HUES48 (cell line): ENCODE measurements around the gene RALBP1.

ENCODE experiments used
- H3K27ac ChIP-seq: one replicate; pipeline ENCODE4 v1.7.0; 2013; ENCODE audit warnings: low read depth, low read length, inconsistent platforms
- H3K27me3 ChIP-seq: 2 replicates; pipeline ENCODE4 v1.6.1; 2013; ENCODE audit warnings: mild to moderate bottlenecking, low read length; ENCODE audit not compliant: control insufficient read depth, insufficient read depth
- H3K36me3 ChIP-seq: 2 replicates; pipeline ENCODE4 v1.6.1; 2013; ENCODE audit warnings: low read length; ENCODE audit not compliant: control insufficient read depth, insufficient read depth
- H3K4me1 ChIP-seq: 2 replicates; pipeline ENCODE4 v1.6.1; 2013; ENCODE audit warnings: mild to moderate bottlenecking, low read length; ENCODE audit not compliant: control insufficient read depth, insufficient read depth
- H3K4me3 ChIP-seq: 2 replicates; pipeline ENCODE4 v1.5.1; 2013; ENCODE audit warnings: mild to moderate bottlenecking, low read depth, low read length
- H3K9ac ChIP-seq: 2 replicates; pipeline ENCODE4 v1.6.1; 2013; ENCODE audit warnings: mild to moderate bottlenecking, low read depth, low read length, moderate library complexity
- H3K9me3 ChIP-seq: 2 replicates; pipeline ENCODE4 v1.6.1; 2013; ENCODE audit warnings: low read length; ENCODE audit not compliant: control insufficient read depth, insufficient read depth

RALBP1 gene

DNA sequence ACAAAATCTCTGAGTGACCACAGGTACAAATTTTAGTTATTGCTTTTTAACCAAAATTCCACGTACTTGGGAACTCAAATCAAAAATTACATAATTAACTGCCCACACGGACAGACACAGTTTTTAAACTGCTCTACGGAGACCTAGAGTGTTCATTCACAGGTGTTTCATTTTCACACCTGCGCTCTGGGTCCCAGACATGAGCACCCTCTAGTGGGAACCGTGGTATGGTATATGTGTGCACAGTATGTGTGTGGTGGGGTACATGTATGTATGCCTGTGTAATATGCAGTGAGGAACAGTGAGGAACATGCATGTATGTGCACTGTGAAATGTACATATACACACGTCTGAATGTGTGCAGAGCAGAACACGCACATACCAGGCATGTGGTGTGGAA, 74.1 kb downstream of the RALBP1 start:
- Histone ChIP-seq H3K9ac (no peak overlapping the region), H3K36me3 (peaks cover 88% of the 10 kb centered on the region), H3K4me1 (no peaks in the 10 kb centered on the region), H3K27ac (no peak overlapping the region), H3K27me3 (no peaks in the 10 kb centered on the region), H3K4me3 (no peak overlapping the region), H3K9me3 (peaks cover 7% of the 10 kb centered on the region)

DNA sequence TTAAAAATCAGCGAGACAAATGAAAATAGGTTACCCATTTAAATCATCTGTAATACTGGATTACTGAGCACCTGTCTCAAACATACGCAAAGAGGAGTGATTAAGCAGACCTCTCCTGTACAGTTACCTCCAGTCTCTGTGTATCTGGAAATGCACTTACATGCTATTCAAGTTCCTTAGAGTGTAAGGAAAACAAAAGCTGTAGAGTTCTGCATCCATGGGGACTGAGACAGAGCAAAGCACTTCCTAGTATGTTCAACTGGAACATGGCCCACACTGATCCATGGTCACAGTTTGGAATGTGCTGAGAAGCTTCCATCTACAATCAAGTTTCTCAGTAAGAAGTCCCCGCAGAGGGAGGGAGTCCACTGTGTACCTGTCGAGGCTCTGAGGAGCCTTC, 75.1 kb downstream of the RALBP1 start:
- Histone ChIP-seq H3K4me1 (no peaks in the 10 kb centered on the region), H3K9me3 (peaks cover 7% of the 10 kb centered on the region), H3K9ac (no peak overlapping the region), H3K27ac (no peak overlapping the region), H3K27me3 (no peaks in the 10 kb centered on the region), H3K4me3 (no peak overlapping the region), H3K36me3 (peaks cover 91% of the 10 kb centered on the region)

DNA sequence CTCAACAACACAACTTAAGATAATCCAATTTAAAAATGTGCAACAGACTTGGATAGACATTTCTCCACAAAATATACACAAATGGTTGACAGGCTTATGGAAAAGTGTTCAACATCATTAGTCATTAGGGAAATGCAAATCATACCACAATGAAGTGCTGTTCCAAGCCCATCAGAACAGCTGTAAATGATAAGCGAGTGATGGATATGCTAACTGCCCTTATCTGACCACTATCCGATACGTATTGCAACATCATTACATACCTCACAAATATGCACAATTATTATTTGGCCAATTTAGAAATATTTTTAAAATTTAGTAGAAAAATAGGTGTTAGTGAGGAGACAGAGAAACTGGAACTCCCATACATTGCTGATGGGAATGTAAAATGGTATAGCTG, 76.9 kb downstream of the RALBP1 start:
- no peak overlapping the region for H3K4me3 ChIP-seq
- no peaks in the 10 kb centered on the region for H3K4me1 ChIP-seq
- no peak overlapping the region for H3K27ac ChIP-seq
- H3K9me3 ChIP-seq = peaks cover 7% of the 10 kb centered on the region
- H3K36me3 ChIP-seq = peaks cover 92% of the 10 kb centered on the region
- no peak overlapping the region for H3K9ac ChIP-seq
- no peaks in the 10 kb centered on the region for H3K27me3 ChIP-seq

DNA sequence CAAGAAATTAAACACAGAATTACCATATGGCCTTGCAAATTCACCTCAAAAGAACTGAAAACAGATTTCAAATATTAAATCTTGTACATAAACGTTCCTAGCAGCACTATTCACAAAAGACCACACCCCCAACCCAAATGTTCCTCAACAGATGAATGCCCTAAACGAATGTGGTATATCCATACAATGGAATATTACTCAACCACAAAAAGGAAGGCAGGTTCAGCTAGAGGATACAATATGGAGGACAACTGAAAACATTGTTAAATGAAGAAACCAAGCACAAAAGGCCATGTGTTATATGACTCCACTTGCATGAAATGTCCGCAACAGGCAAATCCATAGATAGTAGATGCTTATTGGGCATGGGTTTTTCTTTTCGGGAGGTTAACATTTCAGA, 77.3 kb downstream of the RALBP1 start:
- Histone ChIP-seq H3K9ac (no peak overlapping the region), H3K36me3 (peaks cover 92% of the 10 kb centered on the region), H3K27me3 (no peaks in the 10 kb centered on the region), H3K9me3 (peaks cover 7% of the 10 kb centered on the region), H3K4me3 (no peak overlapping the region), H3K4me1 (no peaks in the 10 kb centered on the region), H3K27ac (no peak overlapping the region)

DNA sequence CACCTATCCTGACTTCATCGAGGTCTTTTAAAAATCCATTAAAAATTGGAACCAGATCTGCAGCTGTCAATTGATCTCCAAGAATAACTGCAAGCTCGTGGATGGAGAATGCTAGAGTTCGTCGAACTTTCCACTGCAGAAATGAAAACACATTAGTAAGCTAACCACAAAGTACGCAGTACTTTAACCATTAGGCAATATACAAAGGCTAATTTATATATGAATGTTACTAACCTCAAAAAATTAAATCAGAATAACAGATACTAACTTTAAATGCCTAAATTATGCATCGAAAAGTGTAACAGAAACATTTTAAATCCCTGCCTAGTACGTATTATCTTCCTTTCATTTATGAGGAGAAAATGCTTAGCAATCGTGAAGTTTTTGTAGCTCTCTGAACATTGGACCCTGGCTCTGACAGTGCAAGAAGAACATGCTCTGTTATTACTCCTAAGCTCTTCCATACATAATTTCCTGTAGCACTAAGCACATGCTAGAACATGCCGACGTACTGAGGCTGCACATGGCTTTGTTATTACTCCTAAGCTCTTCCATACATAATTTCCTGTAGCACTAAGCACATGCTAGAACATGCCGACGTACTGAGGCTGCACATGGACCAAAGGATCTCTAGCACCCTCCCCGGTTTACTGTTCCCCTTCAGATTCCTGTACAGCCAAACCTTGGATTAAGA, 82.1 kb downstream of the RALBP1 start:
- peaks cover 92% of the 10 kb centered on the region for H3K36me3 ChIP-seq
- no peaks in the 10 kb centered on the region for H3K27me3 ChIP-seq
- H3K4me1 ChIP-seq = no peaks in the 10 kb centered on the region
- H3K9me3 ChIP-seq = peaks cover 7% of the 10 kb centered on the region
- no peak overlapping the region for H3K27ac ChIP-seq
- no peak overlapping the region for H3K9ac ChIP-seq
- no peak overlapping the region for H3K4me3 ChIP-seq

DNA sequence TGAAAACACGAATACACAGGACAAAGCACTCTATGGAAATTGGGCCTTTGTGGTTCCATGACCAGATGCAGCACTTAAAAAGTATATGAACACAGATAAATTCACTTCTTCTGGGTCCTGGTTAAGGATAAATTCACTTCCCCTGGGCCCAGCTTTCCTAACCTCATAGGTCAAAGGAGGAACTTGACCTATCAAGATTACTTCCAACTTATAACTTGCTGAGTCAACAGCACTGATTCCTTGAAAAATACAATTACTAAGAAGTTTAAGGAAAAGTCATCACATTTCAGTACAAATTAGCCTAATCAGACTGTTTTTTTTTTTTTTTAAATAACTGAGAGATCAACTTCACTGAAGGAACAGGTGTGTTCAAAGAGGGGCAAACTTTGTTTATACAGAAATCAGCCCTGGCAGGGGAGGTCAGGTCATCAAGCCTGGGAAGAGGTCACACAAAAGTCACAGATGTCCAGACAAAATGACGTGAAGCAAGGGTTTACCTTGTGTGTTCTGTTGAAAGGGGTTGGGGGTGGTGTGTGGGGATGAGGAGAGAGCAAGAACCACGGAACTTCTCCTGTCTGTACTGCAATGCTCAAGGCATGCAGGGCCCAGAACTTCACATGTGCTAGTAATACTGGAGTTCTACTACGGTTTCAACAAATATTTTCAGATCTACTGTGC, 83.2 kb downstream of the RALBP1 start:
- Histone ChIP-seq H3K4me3 (no peak overlapping the region), H3K9me3 (no peaks in the 10 kb centered on the region; the same call in 1 of the 2 replicates), H3K4me1 (no peaks in the 10 kb centered on the region), H3K36me3 (peaks cover 92% of the 10 kb centered on the region), H3K27ac (no peak overlapping the region), H3K9ac (no peak overlapping the region), H3K27me3 (no peaks in the 10 kb centered on the region)

DNA sequence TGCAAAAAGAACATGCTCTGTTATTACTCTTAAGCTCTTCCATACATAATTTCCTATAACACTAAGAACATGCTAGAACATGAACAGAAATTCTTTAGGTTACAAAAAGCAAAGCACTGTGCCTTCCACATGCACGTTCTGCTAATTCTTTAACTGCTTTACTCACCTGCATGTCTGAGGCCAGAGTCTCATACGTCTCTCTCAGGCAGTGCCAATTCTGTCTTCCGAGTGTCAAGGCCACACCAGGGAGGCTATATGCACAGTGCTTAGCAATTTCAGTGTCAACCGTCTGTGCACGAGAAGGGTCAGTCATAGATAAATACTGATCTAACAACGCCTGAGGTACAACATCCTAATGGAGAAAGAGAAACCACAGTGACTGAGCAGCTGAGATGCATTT, 83.9 kb downstream of the RALBP1 start:
- Histone ChIP-seq H3K27me3 (no peaks in the 10 kb centered on the region), H3K36me3 (peaks cover 94% of the 10 kb centered on the region), H3K4me3 (no peak overlapping the region), H3K27ac (no peak overlapping the region), H3K9me3 (no peaks in the 10 kb centered on the region), H3K9ac (no peak overlapping the region), H3K4me1 (no peaks in the 10 kb centered on the region)

DNA sequence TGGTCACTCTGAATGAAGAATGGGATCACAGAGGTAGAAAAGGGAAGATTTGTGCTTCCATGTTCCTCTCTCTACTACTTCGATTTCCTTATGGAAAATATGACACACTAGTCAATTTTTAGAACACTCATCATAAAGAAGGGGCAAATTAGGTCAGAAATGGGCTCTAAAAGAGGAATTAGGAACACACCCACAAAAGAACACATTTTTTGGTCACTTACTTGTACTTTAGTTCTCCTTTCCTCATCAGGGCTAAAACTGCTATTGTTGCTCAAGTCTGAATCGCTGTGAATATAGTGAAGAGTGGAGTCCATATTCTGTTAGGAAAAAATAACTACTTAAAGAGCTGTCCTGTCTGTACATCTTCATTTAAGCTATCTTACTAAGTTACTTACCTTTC, 86.4 kb downstream of the RALBP1 start:
- Histone ChIP-seq H3K27me3 (no peaks in the 10 kb centered on the region), H3K9me3 (no peaks in the 10 kb centered on the region), H3K4me1 (no peaks in the 10 kb centered on the region), H3K4me3 (no peak overlapping the region), H3K27ac (no peak overlapping the region), H3K9ac (no peak overlapping the region), H3K36me3 (peaks cover 85% of the 10 kb centered on the region)

DNA sequence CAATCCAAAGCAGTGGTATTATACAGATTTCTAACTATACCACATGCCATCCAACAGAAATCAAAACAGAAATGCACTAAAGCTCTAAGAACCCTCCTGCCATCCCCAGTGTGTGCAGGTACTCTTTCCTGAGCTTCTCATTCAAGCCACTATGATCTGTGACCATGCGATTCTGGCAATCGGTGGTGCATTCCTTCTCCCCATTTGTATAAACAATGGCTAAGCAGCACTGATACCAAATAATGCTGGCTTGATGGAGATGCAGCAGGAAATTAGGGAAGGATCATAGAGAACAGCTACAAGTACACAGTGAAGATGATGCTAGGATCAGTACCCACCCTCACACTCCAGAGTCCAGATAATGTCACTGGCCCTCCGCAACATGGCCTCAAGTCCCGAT, 87.3 kb downstream of the RALBP1 start:
- Histone ChIP-seq H3K4me3 (no peak overlapping the region), H3K9ac (no peak overlapping the region), H3K9me3 (no peaks in the 10 kb centered on the region), H3K27me3 (no peaks in the 10 kb centered on the region), H3K4me1 (no peaks in the 10 kb centered on the region), H3K36me3 (peaks cover 84% of the 10 kb centered on the region), H3K27ac (no peak overlapping the region)

DNA sequence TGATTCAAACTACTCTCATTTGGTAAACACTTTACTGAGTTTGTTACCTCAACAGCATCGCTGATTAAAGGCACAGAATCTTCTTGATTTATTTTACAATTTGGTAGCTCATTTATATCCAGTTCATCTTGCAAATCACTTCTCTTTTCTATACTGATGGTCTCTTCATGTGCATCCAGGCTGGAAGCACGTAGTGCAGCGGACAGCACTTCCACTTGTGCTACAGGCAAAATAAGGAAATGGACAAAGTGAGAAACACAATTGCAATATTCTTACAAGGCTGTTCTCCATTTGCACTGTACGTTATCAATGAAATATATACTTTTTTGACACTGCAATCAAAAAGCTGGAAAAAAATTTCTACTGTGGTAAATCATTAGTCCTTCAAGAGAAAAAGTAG, 88.0 kb downstream of the RALBP1 start:
- no peaks in the 10 kb centered on the region for H3K9me3 ChIP-seq
- H3K36me3 ChIP-seq = peaks cover 84% of the 10 kb centered on the region
- H3K9ac ChIP-seq = no peak overlapping the region
- H3K27ac ChIP-seq = no peak overlapping the region
- H3K4me3 ChIP-seq = no peak overlapping the region
- H3K4me1 ChIP-seq = no peaks in the 10 kb centered on the region
- H3K27me3 ChIP-seq = no peaks in the 10 kb centered on the region

DNA sequence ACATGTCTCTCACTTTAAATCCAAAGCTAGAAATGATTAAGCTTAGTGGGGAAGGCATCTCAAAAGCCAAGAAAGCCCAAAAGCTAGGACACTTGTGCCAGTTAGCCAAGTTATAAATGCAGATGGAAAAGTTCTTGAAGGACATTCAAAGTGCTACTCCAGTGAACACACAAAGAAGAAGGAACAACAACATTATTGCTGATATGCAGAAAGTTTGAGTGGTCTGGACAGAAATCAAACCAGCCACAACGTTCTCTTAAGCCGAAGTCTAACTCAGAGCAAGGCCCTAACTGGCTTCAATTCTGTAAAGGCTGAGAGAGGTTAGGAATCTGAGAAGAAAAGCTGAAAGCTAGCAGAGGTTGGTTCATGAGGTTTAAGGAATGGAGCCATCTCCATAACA, 90.1 kb downstream of the RALBP1 start:
- H3K27ac ChIP-seq = no peak overlapping the region
- no peak overlapping the region for H3K9ac ChIP-seq
- no peaks in the 10 kb centered on the region for H3K27me3 ChIP-seq
- H3K4me1 ChIP-seq = no peaks in the 10 kb centered on the region
- peaks cover 78% of the 10 kb centered on the region for H3K36me3 ChIP-seq
- H3K9me3 ChIP-seq = no peaks in the 10 kb centered on the region
- no peak overlapping the region for H3K4me3 ChIP-seq
